GM18517 (cell line): Measurements from ENCODE around the gene SCAMP3.

Experiments
- ATAC-seq: cut with Tn5 transposase; IDR thresholded peaks from one replicate; pipeline ENCODE4 v1.9.1; 2021; ENCODE audit warnings: mild to moderate bottlenecking, moderate library complexity; ENCODE audit not compliant: unreplicated experiment

Gene SCAMP3

GRCh38 chr1:155207806-155208540 lies 54.2 kb downstream of the SCAMP3 start, which contains the start of gene THBS3:
Gene THBS3, minus strand, starts transcription at chr1:155207897. Its CDS starts 21 bp downstream, at chr1:155207876.
- ATAC-seq: no peak

GRCh38 chr1:155206891-155207805 lies 55.0 kb downstream of the SCAMP3 start:
- no peak for ATAC-seq
